ENCODE measurements around the gene FMNL2.

The FMNL2 gene

GRCh38 chr2:152537081-152537651 lies 202.2 kb downstream of the FMNL2 start:
- Histone ChIP-seq H3K36me3 (replicated peaks; ENCODE audit: insufficient read depth, low read length) (no peaks in the 10 kb centered on the region), H3K27me3 (replicated peaks; ENCODE audit: insufficient read depth, low read length) (no peaks in the 10 kb centered on the region), H3K79me2 (ENCODE audit: low read length) (no peaks in the 10 kb centered on the region), H2AFZ (ENCODE audit: low read length) (no peak overlapping the region), H3K4me1 (ENCODE audit: low read length) (no peaks in the 10 kb centered on the region), H3K4me3 (ENCODE audit: low read length) (no peak overlapping the region), H3K9me2 (replicated peaks; ENCODE audit: insufficient read depth, low read length) (no peaks in the 10 kb centered on the region), H4K20me1 (ENCODE audit: insufficient read depth, low read length) (no peaks in the 10 kb centered on the region), H3K27ac (ENCODE audit: low read length) (no peak overlapping the region), H3F3A (ENCODE audit: insufficient read depth, low read length) (no peaks in the 10 kb centered on the region; the same call in 1 of the 2 replicates), H3K9me3 (replicated peaks; ENCODE audit: insufficient read depth, low read length) (no peaks in the 10 kb centered on the region), H3K4me2 (ENCODE audit: low read depth, low read length) (no peak overlapping the region), H3K9ac (ENCODE audit: low read length) (no peak overlapping the region)
- TF ChIP-seq CTCF (IDR thresholded peaks at IDR 0.05; ENCODE audit: low read length) (no peak), EZH2 (optimal IDR thresholded peaks at IDR 0.05; ENCODE audit: low read depth, low read length) (no peak), EZH2phosphoT487 (IDR thresholded peaks at IDR 0.05; ENCODE audit: low read length) (no peak)
- DNase-seq: no peak

GRCh38 chr2:152539424-152539823 lies 204.4 kb downstream of the FMNL2 start:
- H3K4me1 ChIP-seq (ENCODE audit: low read length): no peaks in the 10 kb centered on the region
- H3K9ac ChIP-seq (ENCODE audit: low read length): no peak overlapping the region
- no peaks in the 10 kb centered on the region for H3K9me3 ChIP-seq (replicated peaks; ENCODE audit: insufficient read depth, low read length)
- no peaks in the 10 kb centered on the region for H4K20me1 ChIP-seq (ENCODE audit: insufficient read depth, low read length)
- DNase-seq: no peak
- H3K4me3 ChIP-seq (ENCODE audit: low read length): no peak overlapping the region
- H3K36me3 ChIP-seq (replicated peaks; ENCODE audit: insufficient read depth, low read length): no peaks in the 10 kb centered on the region
- H3K27me3 ChIP-seq (replicated peaks; ENCODE audit: insufficient read depth, low read length): no peaks in the 10 kb centered on the region
- no peak overlapping the region for H2AFZ ChIP-seq (ENCODE audit: low read length)
- H3K79me2 ChIP-seq (ENCODE audit: low read length): no peaks in the 10 kb centered on the region
- H3K9me2 ChIP-seq (replicated peaks; ENCODE audit: insufficient read depth, low read length): no peaks in the 10 kb centered on the region
- H3F3A ChIP-seq (ENCODE audit: insufficient read depth, low read length): no peaks in the 10 kb centered on the region; the same call in 1 of the 2 replicates
- no peak overlapping the region for H3K27ac ChIP-seq (ENCODE audit: low read length)
- no peak for TF ChIP-seq EZH2 (optimal IDR thresholded peaks at IDR 0.05; ENCODE audit: low read depth, low read length)
- no peak for TF ChIP-seq CTCF (IDR thresholded peaks at IDR 0.05; ENCODE audit: low read length)
- TF ChIP-seq EZH2phosphoT487 (IDR thresholded peaks at IDR 0.05; ENCODE audit: low read length): no peak
- no peak overlapping the region for H3K4me2 ChIP-seq (ENCODE audit: low read depth, low read length)

- no peaks in the 10 kb centered on the region for H3K9me3 ChIP-seq (replicated peaks; ENCODE audit: insufficient read depth, low read length)
- H3K9ac ChIP-seq (ENCODE audit: low read length): no peak overlapping the region
- H3K27me3 ChIP-seq (replicated peaks; ENCODE audit: insufficient read depth, low read length): no peaks in the 10 kb centered on the region
- no peaks in the 10 kb centered on the region for H3K9me2 ChIP-seq (replicated peaks; ENCODE audit: insufficient read depth, low read length)
- H3K4me1 ChIP-seq (ENCODE audit: low read length): no peaks in the 10 kb centered on the region
- H3K4me2 ChIP-seq (ENCODE audit: low read depth, low read length): no peak overlapping the region
- H3F3A ChIP-seq (ENCODE audit: insufficient read depth, low read length): no peaks in the 10 kb centered on the region; the same call in 1 of the 2 replicates
- no peak for DNase-seq
- no peaks in the 10 kb centered on the region for H4K20me1 ChIP-seq (ENCODE audit: insufficient read depth, low read length)
- no peak for TF ChIP-seq EZH2phosphoT487 (IDR thresholded peaks at IDR 0.05; ENCODE audit: low read length)
- TF ChIP-seq CTCF (IDR thresholded peaks at IDR 0.05; ENCODE audit: low read length): no peak
- TF ChIP-seq EZH2 (optimal IDR thresholded peaks at IDR 0.05; ENCODE audit: low read depth, low read length): no peak
- no peak overlapping the region for H3K4me3 ChIP-seq (ENCODE audit: low read length)
- H3K36me3 ChIP-seq (replicated peaks; ENCODE audit: insufficient read depth, low read length): no peaks in the 10 kb centered on the region
- H2AFZ ChIP-seq (ENCODE audit: low read length): no peak overlapping the region
- H3K27ac ChIP-seq (ENCODE audit: low read length): no peak overlapping the region
- no peaks in the 10 kb centered on the region for H3K79me2 ChIP-seq (ENCODE audit: low read length)
These were observed 206.7 kb downstream of the FMNL2 start for GRCh38 chr2:152541712-152542111.

Measured in MM.1S (cell line).